ENCODE data around the gene MYO1B.

DNA sequence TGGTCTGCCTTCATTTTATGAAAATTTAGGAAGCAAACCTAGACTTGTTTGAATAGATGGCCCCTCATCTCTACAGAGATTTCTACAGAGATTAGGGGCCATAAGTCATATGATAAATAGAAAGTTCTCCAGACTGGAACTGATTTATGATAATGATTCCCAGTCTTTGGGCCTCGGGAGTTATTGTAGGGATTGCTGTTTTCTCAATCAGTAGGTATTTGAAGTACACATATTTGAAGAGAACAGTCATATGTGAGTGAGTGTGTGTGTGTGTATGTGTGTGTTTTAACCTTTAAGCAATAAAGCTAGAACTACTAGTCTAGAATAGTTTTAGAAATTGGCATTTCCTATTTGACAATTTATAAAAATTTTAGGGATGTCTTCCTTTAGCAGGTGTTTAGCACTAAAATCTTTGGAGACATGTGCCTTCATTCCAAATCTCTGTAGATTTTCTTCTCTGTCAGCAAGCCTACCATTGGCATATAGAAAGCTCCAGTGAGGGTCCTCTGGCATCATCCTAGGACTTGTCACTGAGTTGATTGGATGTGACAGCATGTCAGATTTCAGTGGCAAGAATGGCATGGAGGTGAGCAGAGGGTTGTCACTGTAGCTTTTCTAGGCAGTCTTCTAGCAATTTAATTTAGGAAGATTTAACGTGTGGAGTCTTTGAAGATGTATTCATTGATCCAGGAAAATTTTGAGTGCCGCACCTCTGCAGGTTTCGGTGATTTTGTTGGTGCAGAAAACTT, 71.2 kb downstream of the MYO1B start:
- TF ChIP-seq EZH2 (IDR thresholded peaks at IDR 0.05; ENCODE audit: borderline replicate concordance, low read length), result no peak
- TF ChIP-seq, protein P1, sequence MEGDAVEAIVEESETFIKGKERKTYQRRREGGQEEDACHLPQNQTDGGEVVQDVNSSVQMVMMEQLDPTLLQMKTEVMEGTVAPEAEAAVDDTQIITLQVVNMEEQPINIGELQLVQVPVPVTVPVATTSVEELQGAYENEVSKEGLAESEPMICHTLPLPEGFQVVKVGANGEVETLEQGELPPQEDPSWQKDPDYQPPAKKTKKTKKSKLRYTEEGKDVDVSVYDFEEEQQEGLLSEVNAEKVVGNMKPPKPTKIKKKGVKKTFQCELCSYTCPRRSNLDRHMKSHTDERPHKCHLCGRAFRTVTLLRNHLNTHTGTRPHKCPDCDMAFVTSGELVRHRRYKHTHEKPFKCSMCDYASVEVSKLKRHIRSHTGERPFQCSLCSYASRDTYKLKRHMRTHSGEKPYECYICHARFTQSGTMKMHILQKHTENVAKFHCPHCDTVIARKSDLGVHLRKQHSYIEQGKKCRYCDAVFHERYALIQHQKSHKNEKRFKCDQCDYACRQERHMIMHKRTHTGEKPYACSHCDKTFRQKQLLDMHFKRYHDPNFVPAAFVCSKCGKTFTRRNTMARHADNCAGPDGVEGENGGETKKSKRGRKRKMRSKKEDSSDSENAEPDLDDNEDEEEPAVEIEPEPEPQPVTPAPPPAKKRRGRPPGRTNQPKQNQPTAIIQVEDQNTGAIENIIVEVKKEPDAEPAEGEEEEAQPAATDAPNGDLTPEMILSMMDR (conservative IDR thresholded peaks at IDR 0.05 in 1 of 2, IDR thresholded peaks at IDR 0.05 in 1 of 2; ENCODE audit: extremely low read depth in 1 of 2, insufficient read depth in 1 of 2, low read depth in 1 of 2, low read length in 2 of 2), result no peak
